GOT3 (cell line): ENCODE measurements around the gene GLT1D1.
"Not testable (repeated sequence)": the region's sequence is repeated elsewhere in the genome, so short reads cannot be mapped to it uniquely, and the experiment has no call there.

Experiments
- DNase-seq: peaks from one replicate; lab custom pipeline; 2025; ENCODE audit warnings: mixed read lengths; lab: John Stamatoyannopoulos, UW

Gene GLT1D1

DNA sequence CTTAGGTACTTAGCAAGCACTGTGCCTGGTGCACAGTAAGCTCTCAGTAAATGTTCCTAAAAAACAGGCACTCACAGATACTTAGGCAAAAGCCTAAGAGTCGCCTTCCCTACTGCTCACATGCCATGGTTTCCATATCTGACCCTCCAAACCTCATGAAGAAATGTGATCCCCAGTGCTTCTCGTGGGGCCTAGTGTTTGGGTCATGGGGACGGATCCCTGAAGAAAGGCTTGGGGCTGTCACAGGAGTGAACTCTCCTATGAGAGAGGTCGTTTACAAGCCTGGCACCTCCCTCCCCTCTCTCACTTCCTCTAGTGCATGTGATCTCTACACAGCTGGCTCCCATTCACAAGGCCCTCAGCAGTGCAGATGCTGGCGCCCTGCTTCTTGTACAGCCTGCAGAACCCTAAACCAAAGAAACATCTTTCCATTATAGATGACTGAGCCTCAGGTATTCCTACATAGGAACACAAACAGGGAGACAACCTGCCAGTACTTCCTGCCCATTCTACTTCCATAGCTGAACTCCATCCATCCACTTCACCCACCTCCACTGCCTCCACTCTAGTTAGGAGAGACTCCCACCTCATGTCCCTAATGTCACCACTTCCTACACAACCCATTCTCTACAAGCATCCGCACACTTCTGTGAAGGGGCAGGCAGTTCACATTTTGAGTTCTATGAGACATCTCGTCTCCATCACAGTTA, 32.4 kb upstream of the GLT1D1 start:
- no peak for DNase-seq

GRCh38 chr12:128823216-128823915, 29.9 kb upstream of the GLT1D1 start:
- DNase-seq: no peak

GRCh38 chr12:128823916-128824839, 29.1 kb upstream of the GLT1D1 start, which contains the start of gene SLC15A4:
TSS of gene SLC15A4 (minus strand) at chr12:128823958. CDS start at chr12:128823943, 15 bp downstream.
- peak; percentile 56 for DNase-seq

DNA sequence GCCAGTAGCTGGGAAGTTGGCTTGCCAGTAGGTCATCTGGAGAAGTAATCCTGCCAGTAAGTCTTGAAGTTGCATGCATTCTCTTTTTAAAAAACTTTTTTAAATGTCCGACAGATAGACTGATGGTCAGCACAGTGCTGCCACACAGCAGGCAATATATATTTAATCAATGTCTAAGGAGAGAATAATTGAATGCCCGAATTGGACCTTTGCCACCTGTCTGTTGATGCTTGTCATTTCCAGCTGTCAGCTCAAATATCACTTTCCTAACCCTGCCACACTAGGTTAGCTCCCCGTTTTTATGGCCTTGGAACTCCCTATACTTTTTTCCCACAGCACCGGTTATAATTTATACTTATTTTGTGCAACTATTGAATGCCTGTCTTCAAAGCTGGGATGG, 27.4 kb upstream of the GLT1D1 start:
- no peak for DNase-seq

- no peak for DNase-seq
Measured at GRCh38 chr12:128827724-128828123, 25.6 kb upstream of the GLT1D1 start.

GRCh38 chr12:128829861-128830504, 23.3 kb upstream of the GLT1D1 start:
- no peak for DNase-seq

GRCh38 chr12:128830505-128830893, 22.8 kb upstream of the GLT1D1 start:
- no peak for DNase-seq

GRCh38 chr12:128833418-128833817, 19.9 kb upstream of the GLT1D1 start:
- no peak for DNase-seq

- DNase-seq: not testable (repeated sequence)
Measured at GRCh38 chr12:128839885-128840284, 13.4 kb upstream of the GLT1D1 start.

- no peak for DNase-seq
Measured at GRCh38 chr12:128840862-128841468, 12.3 kb upstream of the GLT1D1 start.

GRCh38 chr12:128842579-128842978, 10.7 kb upstream of the GLT1D1 start:
- DNase-seq: no peak

- DNase-seq: no peak
Measured at GRCh38 chr12:128843538-128843937, 9.7 kb upstream of the GLT1D1 start.

GRCh38 chr12:128844031-128844635, 9.1 kb upstream of the GLT1D1 start:
- no peak for DNase-seq

DNA sequence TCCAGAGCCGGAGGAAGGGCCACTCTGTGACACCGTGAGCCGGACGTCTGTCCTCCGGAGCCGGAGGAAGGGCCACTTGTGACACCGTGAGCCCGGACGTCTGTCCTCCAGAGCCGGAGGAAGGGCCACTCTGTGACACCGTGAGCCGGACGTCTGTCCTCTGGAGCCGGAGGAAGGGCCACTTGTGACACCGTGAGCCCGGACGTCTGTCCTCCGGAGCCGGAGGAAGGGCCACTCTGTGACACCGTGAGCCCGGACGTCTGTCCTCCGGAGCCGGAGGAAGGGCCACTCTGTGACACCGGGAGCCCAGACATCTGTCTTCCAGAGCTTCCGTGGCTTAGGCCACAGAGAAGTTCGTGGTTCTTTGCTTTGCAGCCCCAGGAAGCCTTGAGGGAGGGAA, 6.6 kb upstream of the GLT1D1 start:
- DNase-seq: not testable (repeated sequence)

- DNase-seq: no peak
Measured at GRCh38 chr12:128848371-128848770, 4.9 kb upstream of the GLT1D1 start.

DNA sequence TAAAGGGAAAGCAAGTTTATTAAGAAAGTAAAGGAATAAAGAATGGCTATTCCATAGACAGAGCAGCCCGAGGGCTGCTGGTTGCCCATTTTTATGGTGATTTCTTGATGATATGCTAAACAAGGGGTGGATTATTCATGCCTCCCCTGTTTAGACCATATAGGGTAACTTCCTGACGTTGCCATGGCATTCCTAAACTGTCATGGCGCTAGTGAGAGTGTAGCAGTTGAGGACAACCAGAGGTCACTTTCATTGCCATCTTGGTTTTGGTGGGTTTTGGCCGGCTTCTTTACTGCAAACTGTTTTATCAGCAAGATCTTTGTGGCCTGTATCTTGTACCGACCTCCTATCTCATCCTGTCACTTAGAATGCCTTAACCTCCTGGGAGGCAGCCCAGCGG, 3.5 kb upstream of the GLT1D1 start:
- DNase-seq: not testable (repeated sequence)

GRCh38 chr12:128850400-128850799, 2.9 kb upstream of the GLT1D1 start:
- no peak for DNase-seq

DNA sequence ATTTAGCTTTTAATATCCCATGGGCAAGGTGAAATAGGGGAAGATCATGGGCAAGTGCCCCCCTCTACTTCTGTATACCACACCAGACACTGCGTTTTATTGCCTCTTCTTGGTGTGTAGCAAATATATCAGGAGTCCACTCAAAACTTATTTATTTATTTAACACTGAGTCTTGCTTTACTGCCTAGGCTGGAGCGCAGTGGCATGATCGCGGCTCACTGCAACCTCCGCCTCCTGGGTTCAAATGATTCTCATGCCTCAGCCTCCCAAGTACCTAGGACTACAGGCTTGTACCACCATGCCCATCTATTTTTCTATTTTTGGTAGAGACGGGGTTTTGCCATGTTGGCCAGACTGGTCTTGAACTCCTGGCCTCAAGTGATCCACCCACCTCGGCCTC, 1.8 kb upstream of the GLT1D1 start:
- DNase-seq: not testable (repeated sequence)

DNA sequence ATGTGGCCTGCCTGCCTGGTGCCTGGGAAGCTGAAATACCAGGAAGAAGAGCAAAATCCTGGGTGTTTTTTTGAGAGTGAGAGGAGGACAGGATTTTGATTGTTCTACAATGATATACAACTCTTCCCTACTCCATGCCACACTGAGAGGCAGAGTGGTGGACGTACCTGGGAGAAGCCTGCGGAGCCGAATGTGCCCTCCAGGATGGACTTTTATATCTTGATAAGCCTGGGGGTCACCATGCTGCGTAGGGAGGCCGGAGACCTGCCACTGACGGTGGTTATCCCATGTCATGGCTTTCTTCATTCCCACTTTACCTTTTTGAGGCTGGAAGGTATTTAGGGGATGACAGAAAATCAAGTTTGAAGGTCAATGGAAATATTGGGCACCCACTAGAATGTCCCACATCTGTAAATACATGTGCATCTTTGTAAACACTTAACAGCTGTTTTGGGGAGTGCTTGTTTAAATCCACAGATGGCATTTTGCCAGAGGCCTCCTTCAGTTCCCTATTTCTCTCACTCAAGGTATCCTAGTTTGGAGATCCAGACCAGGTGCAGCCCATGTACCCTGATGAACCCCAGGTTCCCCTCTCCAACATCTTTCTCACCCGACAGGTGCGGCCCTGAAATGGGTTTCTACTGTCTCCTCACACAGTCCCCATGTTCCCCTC, 1.1 kb upstream of the GLT1D1 start:
- no peak for DNase-seq

DNA sequence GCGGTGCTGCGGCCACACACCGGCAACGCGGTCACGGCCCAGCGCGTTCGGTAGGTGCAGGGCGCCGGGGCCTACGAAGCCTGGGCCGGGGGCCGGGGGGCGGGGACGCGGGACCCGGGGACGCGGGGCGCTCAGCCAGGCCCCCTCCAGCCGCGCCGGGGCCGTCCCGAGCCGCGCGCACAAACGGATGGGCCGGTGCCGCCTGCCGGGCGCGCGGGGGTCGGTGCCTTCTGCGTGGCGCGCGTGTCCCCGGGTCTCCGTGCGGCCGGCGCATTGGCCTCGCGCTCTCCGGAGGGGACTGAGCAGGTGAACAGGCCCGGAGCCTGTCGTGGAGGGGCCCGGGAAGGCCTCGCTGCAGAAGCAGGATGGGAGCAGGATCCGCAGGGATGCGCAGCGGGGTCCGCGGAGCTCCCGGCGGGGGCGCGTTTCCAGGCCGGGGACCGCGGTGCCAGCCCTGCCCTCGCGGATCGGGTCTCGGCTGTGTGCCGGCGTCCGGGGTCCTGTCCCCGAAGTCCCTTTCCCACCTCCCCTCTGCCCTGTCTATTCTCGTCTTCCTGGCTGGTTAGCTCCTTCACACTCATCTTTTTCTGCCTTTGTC, 421 bp downstream of the GLT1D1 start:
- DNase-seq: no peak
